Measurements from ENCODE around the gene NQO2.
"Not testable (repeated sequence)": the region's sequence is repeated elsewhere in the genome, so short reads cannot be mapped to it uniquely, and the experiment has no call there.

NQO2 gene

GRCh38 chr6:3013901-3014674 is 14.4 kb downstream of the NQO2 start:
- DNase-seq = no peak

GRCh38 chr6:3014675-3015066 is 15.0 kb downstream of the NQO2 start:
- DNase-seq = no peak

- DNase-seq = no peak
These were observed 15.4 kb downstream of the NQO2 start for GRCh38 chr6:3015144-3015543.

GRCh38 chr6:3016473-3017280 is 17.0 kb downstream of the NQO2 start:
- no peak for DNase-seq

GRCh38 chr6:3017304-3017703 is 17.6 kb downstream of the NQO2 start:
- DNase-seq = no peak

- no peak for DNase-seq
These were observed 19.4 kb downstream of the NQO2 start for GRCh38 chr6:3019065-3019464.

GRCh38 chr6:3019749-3020320 is 20.1 kb downstream of the NQO2 start:
- DNase-seq = no peak

GRCh38 chr6:3020976-3021598 is 21.4 kb downstream of the NQO2 start:
- not testable (repeated sequence) for DNase-seq

GRCh38 chr6:3022765-3023662 is 23.3 kb downstream of the NQO2 start:
- DNase-seq = no peak

- peak; percentile 94 for DNase-seq
These were observed 24.2 kb downstream of the NQO2 start for GRCh38 chr6:3023663-3024483.

GRCh38 chr6:3026791-3027626 is 27.3 kb downstream of the NQO2 start:
- peak; percentile 43 for DNase-seq

GRCh38 chr6:3028156-3028555 is 28.5 kb downstream of the NQO2 start:
- not testable (repeated sequence) for DNase-seq

GRCh38 chr6:3031857-3032640 is 32.4 kb downstream of the NQO2 start:
- DNase-seq = no peak

GRCh38 chr6:3032986-3033385 is 33.3 kb downstream of the NQO2 start:
- DNase-seq = peak; percentile 25

- no peak for DNase-seq
These were observed 34.0 kb downstream of the NQO2 start for GRCh38 chr6:3033652-3034051.

- no peak for DNase-seq
These were observed 35.7 kb downstream of the NQO2 start for GRCh38 chr6:3035397-3035796.

GRCh38 chr6:3036861-3037637 is 37.4 kb downstream of the NQO2 start:
- no peak for DNase-seq

- no peak for DNase-seq
These were observed 38.1 kb downstream of the NQO2 start for GRCh38 chr6:3037638-3038365.

Measured in fibroblast of skin of abdomen (primary cell).